Renal cortex interstitium (tissue), 11 donors: ENCODE results near the gene DEPDC5. TPM values are rescaled to one million over a fixed set of nuclear protein-coding genes. Genes with fewer than 3 reads are reported as not detected.
A peak's percentile ranks its signal among the peaks of the same experiment; 100 is the strongest.

ENCODE experiments used
- DNase-seq, 11 donors: peaks; one replicate each; pipeline ENCODE4 v3.0.0-alpha.2; 2013; ENCODE audit warnings: low read depth in 9 of 11, low spot score in 4 of 11; ENCODE audit errors: extremely low read depth in 1 of 11
- polyA plus RNA-seq, 3 donors: library from polyadenylated mRNA; unstranded; fragments of 120-200 nt; gene quantifications; one replicate each; pipeline ENCODE4 v1.2.1, GENCODE V29; 2013; ENCODE audit not compliant: insufficient read length in 3 of 3

DEPDC5 gene
- polyA plus RNA-seq, 3 donors: 12.9 to 15.2 (median 15.1) TPM

DNA sequence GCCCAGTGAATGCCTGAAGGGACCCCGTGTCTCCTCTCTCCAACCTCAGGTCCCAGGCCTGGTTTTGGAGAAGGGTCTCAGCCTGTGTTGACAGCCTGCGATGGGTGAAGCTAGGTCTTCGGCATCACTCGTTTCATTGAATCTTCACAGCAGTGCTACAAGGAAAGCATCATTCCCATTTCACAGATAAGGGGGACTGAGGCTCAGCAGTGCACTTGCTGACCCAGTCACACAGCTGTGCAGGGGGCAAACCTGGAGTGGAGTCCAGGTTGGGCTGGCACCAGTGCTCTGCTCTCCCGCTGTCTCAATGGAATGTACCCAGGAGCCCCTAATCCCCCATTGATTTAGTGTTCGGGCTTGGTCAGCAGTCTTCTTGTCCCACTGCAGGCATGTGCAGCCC lies 179.6 kb downstream of the DEPDC5 start:
- DNase-seq: no peak

DNA sequence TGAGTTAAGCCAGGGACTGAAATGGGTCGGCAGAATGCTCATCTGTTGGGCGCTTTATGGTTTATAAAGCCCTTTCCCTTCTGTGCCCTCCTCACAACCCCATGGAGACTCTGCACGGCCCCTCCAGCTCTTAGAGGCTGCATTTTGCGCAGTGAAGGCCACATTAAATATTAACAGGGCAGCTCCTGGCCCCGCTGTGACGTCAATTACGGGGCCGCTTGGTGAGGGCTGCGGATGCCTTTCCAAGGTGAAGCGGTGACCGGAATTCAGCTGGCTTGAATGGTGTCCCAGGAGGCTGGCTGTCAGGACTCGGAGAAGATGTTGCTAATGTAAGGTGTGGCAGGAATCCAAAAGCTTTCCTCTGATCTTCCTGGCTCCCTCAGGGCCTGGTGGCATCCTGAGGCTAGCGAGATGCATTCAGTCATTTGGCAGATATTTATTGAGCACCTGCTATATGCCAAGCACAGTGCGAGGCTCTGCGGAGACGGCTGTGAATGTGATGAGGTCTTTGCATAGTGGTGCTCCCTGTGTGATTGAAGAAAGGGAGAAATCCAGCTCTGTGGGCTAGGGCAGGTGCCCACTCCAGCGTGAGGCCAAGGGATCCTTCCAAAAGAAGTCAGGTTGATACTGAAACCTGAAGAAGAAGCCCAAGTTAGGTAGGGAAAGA lies 180.1 kb downstream of the DEPDC5 start:
- no peak for DNase-seq

DNA sequence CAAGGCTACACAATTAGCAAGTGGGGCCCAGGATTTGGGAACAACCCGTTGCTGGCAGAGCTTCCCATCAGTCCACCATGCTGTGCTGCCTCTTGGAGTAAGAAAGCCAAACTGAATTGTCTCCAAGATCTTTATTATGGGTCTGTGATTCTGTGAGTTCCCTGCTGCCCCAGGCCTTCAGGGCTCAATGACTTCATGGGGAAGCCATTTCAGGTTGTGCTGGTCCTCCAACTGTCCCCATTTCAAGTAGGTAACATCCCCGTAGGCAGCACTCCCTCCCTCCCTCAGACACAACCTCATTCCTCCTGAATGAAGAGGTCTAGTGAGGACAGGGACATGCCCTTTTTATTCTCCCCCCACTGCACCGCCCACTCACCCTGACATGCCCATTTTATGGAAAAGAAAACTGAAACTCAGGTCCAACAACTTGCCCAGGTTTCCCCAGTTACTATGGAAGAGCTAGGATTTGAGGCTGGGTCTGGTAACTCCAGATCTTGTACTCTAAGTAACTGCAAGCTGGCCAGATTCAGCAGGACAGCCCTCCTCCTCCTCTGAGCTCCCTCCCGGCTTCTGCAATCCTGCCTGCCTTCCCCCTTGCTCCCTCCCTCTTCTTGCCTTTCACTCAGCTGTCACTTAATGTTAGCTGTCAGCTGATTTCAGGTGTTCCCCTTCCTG lies 182.3 kb downstream of the DEPDC5 start:
- no peak for DNase-seq

DNA sequence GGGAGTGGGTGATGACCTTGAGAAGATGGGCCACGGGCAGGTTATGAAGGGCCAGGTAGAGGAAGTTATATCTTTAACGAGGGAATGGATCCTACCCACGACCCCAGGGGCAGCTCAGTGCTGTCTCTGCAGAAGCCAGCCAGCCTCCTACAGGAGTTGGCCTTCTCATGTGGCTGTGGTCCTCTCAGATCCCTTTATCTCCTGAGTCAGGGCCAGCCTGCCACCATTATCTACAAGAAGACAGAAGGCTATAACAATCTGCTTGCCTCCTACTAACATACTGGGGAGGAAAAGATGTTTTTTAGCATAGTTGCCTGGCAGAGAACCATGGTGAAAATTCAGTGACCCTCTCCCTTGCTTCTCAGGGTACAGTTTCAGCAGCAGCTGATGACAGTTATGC lies 183.5 kb downstream of the DEPDC5 start:
- DNase-seq: no peak

- DNase-seq: no peak
Measured at GRCh38 chr22:31938296-31938695, 184.5 kb downstream of the DEPDC5 start.

GRCh38 chr22:31940506-31940905 lies 186.7 kb downstream of the DEPDC5 start:
- no peak for DNase-seq

DNA sequence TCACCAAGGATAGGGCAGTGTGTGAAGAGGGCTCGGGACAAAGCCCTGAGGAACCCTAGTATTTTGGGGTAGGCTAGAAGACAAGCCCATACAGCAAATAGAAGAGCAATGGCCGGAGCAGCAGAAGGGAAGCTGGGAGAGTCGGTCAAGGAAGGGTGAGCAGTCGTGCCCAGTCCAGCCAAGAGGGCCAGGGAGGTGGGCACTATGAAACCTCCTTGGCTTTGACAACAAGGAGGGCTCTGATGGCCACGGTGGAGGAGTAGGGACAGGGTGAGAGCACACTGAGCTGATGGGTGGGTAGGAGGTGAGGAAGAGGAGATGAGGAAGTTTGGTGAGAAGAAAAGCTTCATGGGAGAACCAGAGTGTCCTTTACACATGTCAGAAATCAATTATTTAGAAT lies 188.3 kb downstream of the DEPDC5 start:
- DNase-seq: no peak

GRCh38 chr22:31943206-31943977 lies 189.6 kb downstream of the DEPDC5 start:
- no peak for DNase-seq

DNA sequence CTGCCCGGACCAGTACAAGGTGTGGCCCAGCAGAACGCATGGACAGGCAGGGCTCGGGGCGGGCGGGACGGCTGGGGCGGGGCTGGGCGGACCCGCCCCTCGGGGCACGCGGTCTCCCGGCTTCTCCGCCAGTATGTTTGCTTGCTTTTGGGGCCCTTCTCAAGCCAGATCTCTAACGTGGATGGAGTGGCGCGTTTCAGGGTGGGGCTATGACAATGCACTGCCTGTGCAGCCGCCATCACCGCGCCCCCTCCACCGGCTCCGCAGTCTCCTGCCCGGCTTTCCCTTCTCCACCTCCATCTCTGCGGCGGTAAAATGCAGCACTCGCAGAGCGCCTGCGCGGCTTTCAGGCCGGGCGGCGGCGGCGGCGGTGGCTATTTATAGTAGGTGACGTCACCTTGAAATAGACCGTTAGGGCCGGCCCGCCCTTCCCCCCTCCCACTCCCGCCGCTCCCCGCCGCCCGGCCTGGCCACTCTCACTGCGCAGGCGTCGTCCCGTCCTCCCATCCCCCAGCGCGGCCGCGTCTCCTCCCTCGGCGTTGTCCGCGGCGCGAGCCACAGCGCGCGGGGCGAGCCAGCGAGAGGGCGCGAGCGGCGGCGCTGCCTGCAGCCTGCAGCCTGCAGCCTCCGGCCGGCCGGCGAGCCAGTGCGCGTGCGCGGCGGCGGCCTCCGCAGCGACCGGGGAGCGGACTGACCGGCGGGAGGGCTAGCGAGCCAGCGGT lies 190.3 kb downstream of the DEPDC5 start, which contains the start of gene YWHAH:
YWHAH (plus strand) TSS at position 558 of the 722 bp plus-strand sequence. CDS start 199 bp downstream, outside the sequence.
- DNase-seq: peak; percentile 83 to 95 (median 92)

DNA sequence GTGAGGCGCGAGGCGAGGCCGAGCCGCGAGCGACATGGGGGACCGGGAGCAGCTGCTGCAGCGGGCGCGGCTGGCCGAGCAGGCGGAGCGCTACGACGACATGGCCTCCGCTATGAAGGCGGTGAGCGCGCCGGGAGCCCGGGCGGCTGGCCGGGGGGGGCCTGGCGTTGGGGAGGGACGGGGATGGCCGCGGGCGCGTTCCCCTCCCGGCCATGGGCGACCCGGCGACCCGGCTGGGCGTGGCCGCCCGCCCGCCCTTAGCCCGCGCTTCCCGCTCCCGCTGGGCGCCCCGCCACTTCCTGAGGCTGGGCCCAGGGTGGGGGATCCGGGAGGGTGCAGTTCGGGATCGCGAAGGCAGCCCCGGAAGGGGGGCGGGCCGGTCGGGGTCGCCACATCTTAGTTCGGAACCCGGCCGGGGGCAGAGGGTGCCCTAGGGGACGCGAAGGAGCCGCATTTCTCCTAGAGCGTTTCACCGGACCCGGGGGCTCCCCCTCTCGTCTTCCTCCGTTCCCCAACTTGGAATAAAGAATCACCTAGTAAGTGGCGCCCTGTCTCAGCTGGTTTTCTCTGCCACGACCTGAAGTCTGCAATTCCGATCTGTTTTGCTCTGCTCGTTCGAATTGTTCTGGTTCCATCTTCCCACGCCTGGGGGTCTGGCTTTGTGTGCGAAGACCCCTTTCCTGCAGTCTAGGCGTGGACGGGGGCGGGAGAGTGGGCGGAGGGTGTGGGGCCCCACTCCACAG lies 191.1 kb downstream of the DEPDC5 start:
- peak in 1 of 11 donors; percentile 39 for DNase-seq

DNA sequence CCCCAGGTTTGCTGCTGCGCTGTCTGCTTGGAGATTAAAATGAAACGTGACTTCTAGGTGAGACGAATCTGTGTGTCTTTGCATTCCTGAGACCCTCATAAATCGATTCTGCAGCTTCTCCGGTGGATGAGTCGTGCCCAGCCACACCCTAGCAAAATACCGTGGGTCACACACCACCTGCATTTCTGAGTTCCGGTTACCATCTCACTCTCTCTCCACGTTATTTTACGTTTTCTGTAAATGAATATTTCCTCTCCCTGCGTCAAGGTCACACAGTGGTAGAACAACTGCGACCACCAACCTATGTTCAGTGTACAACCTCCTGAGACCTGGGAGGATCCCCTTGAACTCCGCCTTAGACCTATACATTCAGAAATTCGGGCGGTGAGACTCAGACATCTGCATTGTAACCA lies 191.6 kb downstream of the DEPDC5 start:
- no peak for DNase-seq

DNA sequence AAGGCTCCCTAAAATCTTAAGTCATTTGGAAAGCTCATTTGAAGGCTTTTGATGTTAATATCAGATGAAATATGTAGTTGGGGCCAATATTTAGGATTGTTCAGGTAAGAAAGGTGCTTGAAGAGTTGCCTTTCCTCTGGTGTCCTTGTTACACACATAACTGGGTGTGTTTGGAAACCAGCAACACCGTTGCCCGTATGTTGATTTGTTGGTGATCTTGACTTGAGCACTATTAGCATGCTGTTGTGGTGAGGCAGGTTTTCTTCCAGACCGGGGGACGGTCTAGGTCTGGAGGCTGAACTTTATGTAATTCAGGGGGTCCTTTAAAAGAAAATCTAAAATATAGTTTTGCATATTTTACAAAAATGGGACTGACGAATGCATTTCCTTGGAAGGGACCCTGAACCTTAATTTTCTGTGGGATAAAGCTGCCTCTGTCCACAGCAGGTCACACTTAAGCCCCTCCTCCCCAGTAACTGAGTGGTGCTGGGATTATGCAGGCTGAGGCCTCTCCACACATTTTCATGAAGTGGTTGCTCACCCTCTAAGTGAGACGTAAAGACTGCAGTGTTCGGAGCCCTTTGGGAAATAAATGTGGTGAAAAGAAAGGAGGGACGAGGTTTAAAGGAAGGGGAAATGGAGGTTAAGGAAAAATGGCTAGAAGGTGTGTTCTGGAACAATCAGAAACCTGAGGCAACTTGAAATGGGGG lies 192.3 kb downstream of the DEPDC5 start:
- no peak for DNase-seq

DNA sequence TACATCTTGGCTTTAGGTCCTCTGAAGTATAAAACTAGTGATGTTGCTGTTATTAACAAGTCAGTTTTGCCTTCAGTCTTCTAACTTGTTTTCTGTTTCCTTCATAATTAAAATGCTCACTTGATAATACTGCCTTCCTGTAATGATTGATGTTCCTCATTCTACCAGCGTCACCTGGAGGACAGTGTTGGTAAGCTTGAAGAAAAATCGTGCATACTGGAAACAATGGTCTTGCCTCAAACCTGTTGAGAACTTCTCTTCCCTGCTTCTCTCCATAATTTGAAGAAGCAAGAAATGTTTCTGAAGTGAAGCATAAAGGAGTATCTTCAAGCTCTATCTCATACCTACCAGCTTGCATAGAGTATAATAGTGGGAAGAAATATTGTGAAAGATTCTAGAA lies 193.5 kb downstream of the DEPDC5 start:
- no peak for DNase-seq

GRCh38 chr22:31948002-31948401 lies 194.2 kb downstream of the DEPDC5 start:
- no peak for DNase-seq

DNA sequence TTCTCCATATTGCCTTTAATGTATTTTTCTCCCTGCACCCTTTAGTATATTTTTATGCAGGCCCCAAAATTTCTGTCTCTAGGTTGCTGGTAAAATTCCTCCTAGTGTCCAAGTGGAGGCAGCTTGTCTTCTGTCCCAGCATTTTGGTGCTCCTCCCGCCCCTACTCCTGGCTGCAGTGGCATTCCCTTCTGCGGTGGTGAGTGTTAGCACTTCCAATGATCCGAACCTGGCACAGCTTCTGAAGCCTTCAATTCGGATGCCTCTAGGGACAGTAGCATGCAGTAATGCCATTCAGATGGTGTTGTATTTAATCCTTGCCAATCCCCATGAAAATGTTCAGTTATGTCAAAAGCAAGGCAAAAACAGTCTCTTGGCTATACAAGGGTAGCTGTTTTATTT lies 196.4 kb downstream of the DEPDC5 start:
- DNase-seq: no peak

DNA sequence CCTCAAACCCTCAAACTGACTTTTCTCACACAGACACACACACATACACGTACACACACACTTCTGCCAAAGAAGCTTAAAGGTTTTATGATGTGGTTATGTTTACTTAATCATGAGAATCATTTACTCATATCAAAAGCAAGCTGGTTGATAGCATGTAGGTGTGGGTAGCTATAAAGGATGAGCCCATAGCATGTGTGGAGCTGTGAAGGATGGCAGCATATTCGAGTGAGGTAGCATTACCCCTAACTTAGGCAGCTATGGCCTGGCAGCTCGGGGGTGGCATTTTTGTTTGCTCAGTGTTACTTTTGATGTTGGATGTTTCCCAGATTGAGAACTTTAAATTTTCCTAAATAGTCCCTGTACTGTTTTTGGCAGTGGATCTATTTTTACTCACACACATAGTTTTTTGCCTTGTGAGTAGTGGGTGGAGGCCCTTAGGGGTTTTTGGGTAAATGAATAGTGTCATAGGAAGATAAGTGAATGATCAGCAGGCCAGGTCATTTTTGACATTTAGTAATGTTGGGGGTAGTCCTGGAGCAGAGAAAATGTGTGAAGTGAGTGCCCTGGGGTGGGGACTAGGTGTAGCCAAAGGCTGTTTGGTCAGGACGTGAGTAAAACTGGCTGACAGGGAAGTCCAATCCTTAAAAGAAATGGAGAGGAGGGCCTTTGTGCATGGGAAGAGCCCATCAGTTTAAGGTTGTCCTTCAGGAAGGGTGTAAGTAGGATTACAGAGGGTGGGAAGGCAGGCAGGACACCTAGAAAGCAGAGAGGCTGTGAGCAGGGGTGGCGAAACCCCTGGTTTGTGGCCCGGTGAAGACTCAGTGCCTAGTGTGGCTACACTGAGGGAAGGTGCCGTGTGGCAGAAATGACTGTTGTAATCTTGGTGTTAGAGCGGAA lies 197.6 kb downstream of the DEPDC5 start:
- no peak for DNase-seq

DNA sequence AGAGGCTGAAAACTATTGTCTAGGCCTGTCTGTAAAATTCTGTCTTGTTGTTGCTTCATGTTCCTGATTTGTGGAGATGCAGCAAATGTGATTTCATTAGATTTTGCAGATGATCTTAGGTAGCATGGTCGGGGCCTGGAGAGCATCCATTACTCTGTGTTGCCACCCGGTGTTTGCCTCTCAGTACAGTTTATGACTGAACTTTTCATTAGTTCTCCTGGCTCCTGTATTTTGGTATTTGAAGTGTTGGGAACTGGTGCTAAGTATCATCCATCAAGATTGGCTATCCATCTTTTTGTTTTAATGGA lies 198.2 kb downstream of the DEPDC5 start:
- DNase-seq: no peak
